IMR-90 (cell line): ENCODE measurements around the gene GTPBP4.

Source experiments
- CEBPB ChIP-seq: IDR thresholded peaks from 2 replicates; pipeline ENCODE4 v1.6.1; 2012; ENCODE audit warnings: low read depth, low read length, improper control_type of control experiment
- CHD1 ChIP-seq: IDR thresholded peaks from 2 replicates; pipeline ENCODE4 v1.6.1; 2012; ENCODE audit warnings: low read depth, low read length, improper control_type of control experiment
- CTCF ChIP-seq: conservative IDR thresholded peaks from 2 replicates; pipeline ENCODE4 v1.5.1; 2012; ENCODE audit warnings: mild to moderate bottlenecking, low read depth, low read length, improper control_type of control experiment
- FOS ChIP-seq: fragments of 150-350 bp; IDR thresholded peaks from 2 replicates; pipeline ENCODE4 v1.6.1; 2016; ENCODE audit warnings: low read depth, low read length
- MXI1 ChIP-seq: IDR thresholded peaks from 2 replicates; pipeline ENCODE4 v1.6.1; 2012; ENCODE audit warnings: low read depth, mild to moderate bottlenecking, low read length, moderate library complexity, borderline replicate concordance
- NFE2L2 ChIP-seq: fragments of 150-350 bp; IDR thresholded peaks from 2 replicates; pipeline ENCODE4 v1.6.1; 2016; ENCODE audit warnings: low read depth, mild to moderate bottlenecking, low read length
- POLR2A ChIP-seq: IDR thresholded peaks from 2 replicates; pipeline ENCODE4 v1.6.1; 2012; ENCODE audit warnings: mild to moderate bottlenecking, low read depth, low read length
- RAD21 ChIP-seq: IDR thresholded peaks from 2 replicates; pipeline ENCODE4 v1.6.1; 2012; ENCODE audit warnings: low read length, improper control_type of control experiment
- RCOR1 ChIP-seq: IDR thresholded peaks from 2 replicates; pipeline ENCODE4 v1.6.1; 2012; ENCODE audit warnings: mild to moderate bottlenecking, low read length, improper control_type of control experiment; ENCODE audit not compliant: insufficient replicate concordance
- RFX5 ChIP-seq: IDR thresholded peaks from 2 replicates; pipeline ENCODE4 v1.8.0; 2012; ENCODE audit warnings: low read depth, mild to moderate bottlenecking, low read length, moderate library complexity
- SMC3 ChIP-seq: fragments of 150-350 bp; IDR thresholded peaks from 2 replicates; pipeline ENCODE4 v1.6.1; 2016; ENCODE audit warnings: low read depth, mild to moderate bottlenecking, antibody characterized with exemption, low read length, moderate library complexity
- TF ChIP-seq, protein P1 (sequence below): fragments of 150-350 bp; IDR thresholded peaks from 2 replicates; pipeline ENCODE4 v1.6.1; 2017; ENCODE audit warnings: mild to moderate bottlenecking, antibody characterized with exemption, low read length, low read depth

DNA sequence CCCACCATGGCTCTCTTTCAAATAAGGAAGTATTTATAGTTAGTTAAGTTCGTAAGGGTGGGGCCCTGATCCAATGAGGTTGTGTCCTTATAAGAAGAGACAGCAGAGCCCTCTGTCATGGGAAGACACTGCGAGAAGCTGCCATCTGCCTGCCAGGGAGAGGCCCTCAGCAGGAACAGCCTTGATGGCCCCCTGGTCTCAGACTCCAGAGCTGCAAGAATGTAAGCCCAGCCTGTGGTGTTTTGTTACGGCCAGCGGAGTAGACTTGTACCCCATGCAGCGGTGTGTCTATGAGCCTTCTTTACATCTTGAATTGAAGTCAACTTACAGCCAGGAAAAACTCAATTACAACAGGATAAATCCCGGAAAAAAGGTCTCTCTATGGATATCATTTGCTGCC is 42.5 kb upstream of the GTPBP4 start:
- TF ChIP-seq SMC3 (no peak), CTCF (no peak), POLR2A (no peak), NFE2L2 (no peak), FOS (no peak), CEBPB (no peak), RFX5 (no peak), RCOR1 (no peak), RAD21 (no peak), MXI1 (no peak), CHD1 (no peak)
- TF ChIP-seq, protein P1, sequence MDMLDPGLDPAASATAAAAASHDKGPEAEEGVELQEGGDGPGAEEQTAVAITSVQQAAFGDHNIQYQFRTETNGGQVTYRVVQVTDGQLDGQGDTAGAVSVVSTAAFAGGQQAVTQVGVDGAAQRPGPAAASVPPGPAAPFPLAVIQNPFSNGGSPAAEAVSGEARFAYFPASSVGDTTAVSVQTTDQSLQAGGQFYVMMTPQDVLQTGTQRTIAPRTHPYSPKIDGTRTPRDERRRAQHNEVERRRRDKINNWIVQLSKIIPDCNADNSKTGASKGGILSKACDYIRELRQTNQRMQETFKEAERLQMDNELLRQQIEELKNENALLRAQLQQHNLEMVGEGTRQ, result no peak
